Bronchial epithelial cell (primary cell): ENCODE measurements around the gene KRT35. TPM values are rescaled to one million over a fixed set of nuclear protein-coding genes. Genes with fewer than 3 reads are reported as not detected.

Experiments used
- DNase-seq: peaks from one replicate; pipeline ENCODE4 v3.0.0-alpha.2; 2010; ENCODE audit warnings: low read depth
- FAIRE-seq: peaks from 2 replicates; lab custom pipeline; 2011; peaks lifted over from hg19 to GRCh38; lab: Jason Lieb, UNC
- H3K27me3 ChIP-seq: 2 replicates; pipeline ENCODE4 v1.5.1; 2011; ENCODE audit warnings: low read length; ENCODE audit not compliant: control insufficient read depth, insufficient read depth
- H3K36me3 ChIP-seq: 2 replicates; pipeline ENCODE4 v1.5.1; 2011; ENCODE audit warnings: low read length; ENCODE audit not compliant: control insufficient read depth, insufficient read depth
- H3K4me3 ChIP-seq: 2 replicates; pipeline ENCODE4 v1.5.1; 2011; ENCODE audit warnings: mild to moderate bottlenecking, low read depth, low read length, control low read depth
- CTCF ChIP-seq: IDR thresholded peaks from 2 replicates; pipeline ENCODE4 v1.5.1; 2011; ENCODE audit warnings: mild to moderate bottlenecking, moderate library complexity, low read length, control low read depth, inconsistent platforms; ENCODE audit not compliant: insufficient read depth, severe bottlenecking
- total RNA-seq: library from RNA; depleted of rRNA; stranded (reverse); fragments of >200 nt; gene quantifications from 2 replicates; pipeline ENCODE4 v1.2.1, GENCODE V29; 2014

KRT35 gene
- total RNA-seq, 1 donor from 2014 or later, result not detected

- H3K4me3 ChIP-seq, result no peak overlapping the region
- no peaks in the 10 kb centered on the region for H3K27me3 ChIP-seq
- no peaks in the 10 kb centered on the region for H3K36me3 ChIP-seq
- TF ChIP-seq CTCF, result no peak
- no peak for DNase-seq
- FAIRE-seq, result no peak
Measured at GRCh38 chr17:41453066-41453465, 27.9 kb downstream of the KRT35 start.

- Histone ChIP-seq H3K4me3 (no peak overlapping the region), H3K27me3 (no peaks in the 10 kb centered on the region), H3K36me3 (no peaks in the 10 kb centered on the region)
- DNase-seq (no peak), FAIRE-seq (peak; percentile 18)
- TF ChIP-seq CTCF, result no peak
Measured at GRCh38 chr17:41452281-41452680, 28.7 kb downstream of the KRT35 start.

- DNase-seq, result no peak
- H3K36me3 ChIP-seq, result no peaks in the 10 kb centered on the region
- H3K4me3 ChIP-seq, result no peak overlapping the region
- no peaks in the 10 kb centered on the region for H3K27me3 ChIP-seq
- no peak for FAIRE-seq
- no peak for TF ChIP-seq CTCF
Measured at GRCh38 chr17:41451154-41451728, 29.7 kb downstream of the KRT35 start.

- FAIRE-seq (no peak), DNase-seq (no peak)
- Histone ChIP-seq H3K27me3 (no peaks in the 10 kb centered on the region), H3K36me3 (no peaks in the 10 kb centered on the region), H3K4me3 (no peak overlapping the region)
- TF ChIP-seq CTCF, result no peak
Measured at GRCh38 chr17:41449008-41449407, 31.9 kb downstream of the KRT35 start.

DNA sequence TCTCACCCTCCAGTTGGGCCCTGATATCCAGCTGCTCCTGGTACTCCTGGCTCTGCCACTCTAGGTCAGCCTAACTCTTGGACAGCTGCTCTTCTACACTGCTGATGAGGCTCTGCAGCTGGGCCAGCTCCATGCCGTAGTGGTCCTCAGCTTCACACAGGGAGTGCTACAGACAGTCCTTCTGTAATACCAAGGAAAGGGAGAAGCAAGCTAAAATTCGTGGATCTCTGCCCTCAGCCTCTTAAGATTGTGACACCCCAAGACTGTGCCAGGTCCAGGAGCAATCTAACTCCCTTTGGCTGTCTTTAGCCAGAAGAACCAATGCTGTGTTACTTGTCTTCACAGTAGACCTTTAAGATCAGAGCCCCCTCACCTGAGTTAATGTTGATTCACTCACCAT, 32.4 kb downstream of the KRT35 start:
- DNase-seq (no peak), FAIRE-seq (peak; percentile 64)
- no peak for TF ChIP-seq CTCF
- Histone ChIP-seq H3K27me3 (no peaks in the 10 kb centered on the region), H3K36me3 (no peaks in the 10 kb centered on the region), H3K4me3 (no peak overlapping the region)

DNA sequence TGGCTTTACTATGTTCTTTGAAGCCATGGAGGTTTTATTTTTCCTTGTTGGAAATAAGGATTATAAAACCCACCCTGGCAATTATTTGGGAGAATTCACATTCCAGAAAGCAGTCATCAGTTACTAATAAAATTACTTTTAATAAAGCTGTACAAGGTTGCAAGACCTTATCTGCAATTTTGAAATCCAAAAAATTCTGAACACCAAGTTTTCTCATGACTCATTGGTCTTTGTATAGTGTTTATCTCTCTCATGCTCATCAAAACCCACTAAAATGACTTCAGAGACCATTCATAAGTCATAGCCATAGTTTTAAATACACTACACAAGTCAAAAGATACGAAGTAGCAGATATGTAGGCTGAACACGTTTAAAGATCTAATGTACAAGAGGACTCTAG, 34.1 kb downstream of the KRT35 start:
- DNase-seq (no peak), FAIRE-seq (no peak)
- TF ChIP-seq CTCF, result no peak
- no peaks in the 10 kb centered on the region for H3K36me3 ChIP-seq
- H3K27me3 ChIP-seq, result no peaks in the 10 kb centered on the region
- H3K4me3 ChIP-seq, result no peak overlapping the region
